Body of pancreas (tissue), 4 donors: ENCODE results near the gene DNAJB1. TPM values are rescaled to one million over a fixed set of nuclear protein-coding genes. Genes with fewer than 3 reads are reported as not detected.

Source experiments
- ATAC-seq: fragments of 150-250 bp; one replicate; pipeline ENCODE4 v1.9.1; 2016
- DNase-seq, 4 donors: peaks; one replicate each; pipeline ENCODE4 v3.0.0-alpha.2; 2019
- H3K27ac ChIP-seq, 4 donors: fragments of 200-600 bp; sonication (generic); 1 replicate in 3 of 4; 2 replicates in 1 of 4; pipeline versions ENCODE4 v1.5.1 to v1.6.1; 2016 to 2019; ENCODE audit warnings: mild to moderate bottlenecking in 1 of 4, mixed read lengths in 1 of 4, moderate library complexity in 1 of 4
- H3K27me3 ChIP-seq, 2 donors: fragments of 200-600 bp; sonication (generic); one replicate each; pipeline ENCODE4 v1.6.0; 2016; ENCODE audit warnings: mild to moderate bottlenecking in 1 of 2
- H3K36me3 ChIP-seq, 2 donors: fragments of 200-600 bp; sonication (generic); replicated peaks in 1 of 2; 2 replicates each; pipeline ENCODE4 v1.5.1; 2016; ENCODE audit warnings: low read depth in 2 of 2; ENCODE audit not compliant: insufficient read depth in 1 of 2
- H3K4me1 ChIP-seq: fragments of 200-600 bp; sonication (generic); one replicate; pipeline ENCODE4 v1.6.0; 2016
- H3K4me3 ChIP-seq, 2 donors: fragments of 200-600 bp; sonication (generic); 1 replicate in 1 of 2; 2 replicates in 1 of 2; pipeline ENCODE4 v1.5.1; 2016 to 2019
- H3K9me3 ChIP-seq, 3 donors: fragments of 200-600 bp; sonication (generic); 1 replicate in 2 of 3; 2 replicates in 1 of 3; pipeline ENCODE4 v1.5.1; 2016
- CTCF ChIP-seq, 7 experiments: fragments of 450-650 bp in 4 of 7; fragments of 200-600 bp in 3 of 7; sonication (generic) in 3 of 7; IDR thresholded peaks; one replicate each; pipeline ENCODE4 v1.5.1; 2016 to 2019; ENCODE audit warnings: antibody characterized with exemption in 7 of 7
- POLR2A ChIP-seq, 3 donors: fragments of 450-650 bp; IDR thresholded peaks; one replicate each; pipeline ENCODE4 v1.6.1; 2016; ENCODE audit warnings: antibody characterized with exemption in 3 of 3, mild to moderate bottlenecking in 2 of 3
- WGBS, 2 donors: methylation state at CpG; one replicate each; pipeline ENCODE4 v1.1.5; 2017; 5-methylcytosine and 5-hydroxymethylcytosine counted together
- intact Hi-C: fragments of 100-400 bp; cut with DNase I; formaldehyde crosslinking; loops from one replicate; pipeline ENCODE4 v1.15.1; 2023
- total RNA-seq, 2 donors: library from RNA; depleted of rRNA; stranded (reverse); fragments of >200 nt; gene quantifications; one replicate each; pipeline ENCODE4 v1.1.0, GENCODE V29; 2016

DNAJB1 gene
- total RNA-seq, 2 donors from 2014 or later = 24.4 to 33.2 TPM

- 81 to 91% methylated on average over 5 of the region's 5 CpGs for WGBS, 2 donors
- DNase-seq (no peak), ATAC-seq (no peak)
- Histone ChIP-seq H3K9me3 (no peaks in the 10 kb centered on the region), H3K27me3 (no peaks in the 10 kb centered on the region), H3K36me3 (peaks cover 0 to 6% of the 10 kb centered on the region in 2 donors), H3K4me3 (no peak overlapping the region), H3K4me1 (peaks cover 2% of the 10 kb centered on the region), H3K27ac (no peak overlapping the region)
- intact Hi-C loops = no loop called here
- TF ChIP-seq CTCF (IDR thresholded peaks at IDR 0.05) (no peak), POLR2A (IDR thresholded peaks at IDR 0.05) (no peak)
Observed at GRCh38 chr19:14480700-14481079, 37.5 kb downstream of the DNAJB1 start.

GRCh38 chr19:14479975-14480699, 38.1 kb downstream of the DNAJB1 start:
- ATAC-seq (no peak), DNase-seq (peak in 1 of 4 donors; percentile 29)
- intact Hi-C loops = no loop called here
- 67 to 89% methylated on average over 26 to 36 of the region's 43 CpGs for WGBS, 2 donors
- peaks cover 7% of the 10 kb centered on the region for H3K4me1 ChIP-seq
- H3K27me3 ChIP-seq = no peaks in the 10 kb centered on the region
- peak in 6 of 7 experiments; percentile 37 to 58 (median 43) for TF ChIP-seq CTCF (IDR thresholded peaks at IDR 0.05)
- no peak for TF ChIP-seq POLR2A (IDR thresholded peaks at IDR 0.05)
- H3K36me3 ChIP-seq = peaks cover 0 to 6% of the 10 kb centered on the region in 2 donors
- no peak overlapping the region for H3K4me3 ChIP-seq
- H3K9me3 ChIP-seq = no peaks in the 10 kb centered on the region
- H3K27ac ChIP-seq = no peak overlapping the region

- intact Hi-C loops = no loop called here
- H3K4me3 ChIP-seq = no peak overlapping the region
- no peaks in the 10 kb centered on the region for H3K27me3 ChIP-seq
- H3K9me3 ChIP-seq = no peaks in the 10 kb centered on the region
- peaks cover 13% of the 10 kb centered on the region for H3K4me1 ChIP-seq
- WGBS, 2 donors = 93 to 97% methylated on average over 9 to 12 of the region's 14 CpGs
- H3K36me3 ChIP-seq = peaks cover 0 to 6% of the 10 kb centered on the region in 2 donors
- DNase-seq = no peak
- no peak overlapping the region for H3K27ac ChIP-seq
- ATAC-seq = no peak
- no peak for TF ChIP-seq POLR2A (IDR thresholded peaks at IDR 0.05)
- no peak for TF ChIP-seq CTCF (IDR thresholded peaks at IDR 0.05)
Observed at GRCh38 chr19:14479309-14479974, 38.8 kb downstream of the DNAJB1 start.

GRCh38 chr19:14478113-14478545, 40.1 kb downstream of the DNAJB1 start:
- intact Hi-C loops = no loop called here
- no peak overlapping the region for H3K27ac ChIP-seq
- ATAC-seq (no peak), DNase-seq (no peak)
- H3K9me3 ChIP-seq = no peaks in the 10 kb centered on the region
- H3K36me3 ChIP-seq = peaks cover 0 to 6% of the 10 kb centered on the region in 2 donors
- H3K27me3 ChIP-seq = peaks cover 0 to 6% of the 10 kb centered on the region in 2 donors
- peaks cover 24% of the 10 kb centered on the region for H3K4me1 ChIP-seq
- H3K4me3 ChIP-seq = no peak overlapping the region
- TF ChIP-seq CTCF (IDR thresholded peaks at IDR 0.05) = no peak
- no peak for TF ChIP-seq POLR2A (IDR thresholded peaks at IDR 0.05)
- WGBS, 2 donors = 85 to 89% methylated on average over 10 to 24 of the region's 24 CpGs
